Small intestine (tissue), 7 donors: ENCODE results near the gene LMTK3. TPM values are rescaled to one million over a fixed set of nuclear protein-coding genes. Genes with fewer than 3 reads are reported as not detected.
"Not testable (repeated sequence)": the region's sequence is repeated elsewhere in the genome, so short reads cannot be mapped to it uniquely, and the experiment has no call there.

Experiments used
- DNase-seq, 2 donors: peaks; one replicate each; pipeline versions ENCODE4 v3.0.0 to v3.0.0-alpha.2; 2013
- FAIRE-seq: peaks from 2 replicates; lab custom pipeline; 2012; peaks lifted over from hg19 to GRCh38; lab: Jason Lieb, UNC
- H3K27ac ChIP-seq, 3 donors: one replicate each; pipeline ENCODE4 v1.5.1; 2013; ENCODE audit warnings: low read length in 2 of 3, mild to moderate bottlenecking in 2 of 3, control low read depth in 1 of 3, inconsistent platforms in 1 of 3, low read depth in 1 of 3, moderate library complexity in 1 of 3
- H3K27me3 ChIP-seq, 3 donors: one replicate each; pipeline ENCODE4 v1.6.1; 2013; ENCODE audit warnings: low read length in 3 of 3, inconsistent platforms in 1 of 3; ENCODE audit not compliant: control insufficient read depth in 3 of 3, insufficient read depth in 3 of 3
- H3K36me3 ChIP-seq, 3 donors: one replicate each; pipeline ENCODE4 v1.6.1; 2013; ENCODE audit warnings: low read length in 3 of 3, inconsistent platforms in 1 of 3, low read depth in 1 of 3, mild to moderate bottlenecking in 1 of 3, moderate library complexity in 1 of 3; ENCODE audit not compliant: control insufficient read depth in 3 of 3, insufficient read depth in 2 of 3
- H3K4me1 ChIP-seq, 3 donors: one replicate each; pipeline ENCODE4 v1.6.1; 2013; ENCODE audit warnings: low read length in 2 of 3, inconsistent platforms in 1 of 3, low read depth in 1 of 3, mild to moderate bottlenecking in 1 of 3, moderate library complexity in 1 of 3; ENCODE audit not compliant: control insufficient read depth in 3 of 3, insufficient read depth in 2 of 3
- H3K4me3 ChIP-seq, 3 donors: one replicate each; pipeline ENCODE4 v1.5.1; 2013; ENCODE audit warnings: low read length in 3 of 3, control low read depth in 1 of 3, inconsistent platforms in 1 of 3, low read depth in 1 of 3, mild to moderate bottlenecking in 1 of 3, moderate library complexity in 1 of 3
- H3K9me3 ChIP-seq, 2 donors: one replicate each; pipeline ENCODE4 v1.6.1; 2013; ENCODE audit warnings: low read depth in 1 of 2, low read length in 1 of 2; ENCODE audit not compliant: control insufficient read depth in 2 of 2, insufficient read depth in 1 of 2
- WGBS, 3 donors: extraction: QIAGEN DNeasy Blood & Tissue Kit; methylation state at CpG; one replicate each; pipeline ENCODE4 v1.1.7; 2013; 5-methylcytosine and 5-hydroxymethylcytosine counted together
- polyA plus RNA-seq, 4 donors: library from polyadenylated mRNA; stranded (reverse) in 3 of 4; unstranded in 1 of 4; fragments of 200-250 nt in 3 of 4; fragments of 120-200 nt in 1 of 4; gene quantifications; one replicate each; pipeline versions ENCODE4 v1.2.1 to v1.2.3, GENCODE V29; 2013
- donor health status: healthy with polysubstance abuse.
- donor health status: control.
- donor health status: control.
- donor health status: Bipolar disorder and iron deficiency.
- donor health status: healthy.

LMTK3 gene
- polyA plus RNA-seq, 4 donors, result 3.6 to 7.6 (median 7.1) TPM

DNA sequence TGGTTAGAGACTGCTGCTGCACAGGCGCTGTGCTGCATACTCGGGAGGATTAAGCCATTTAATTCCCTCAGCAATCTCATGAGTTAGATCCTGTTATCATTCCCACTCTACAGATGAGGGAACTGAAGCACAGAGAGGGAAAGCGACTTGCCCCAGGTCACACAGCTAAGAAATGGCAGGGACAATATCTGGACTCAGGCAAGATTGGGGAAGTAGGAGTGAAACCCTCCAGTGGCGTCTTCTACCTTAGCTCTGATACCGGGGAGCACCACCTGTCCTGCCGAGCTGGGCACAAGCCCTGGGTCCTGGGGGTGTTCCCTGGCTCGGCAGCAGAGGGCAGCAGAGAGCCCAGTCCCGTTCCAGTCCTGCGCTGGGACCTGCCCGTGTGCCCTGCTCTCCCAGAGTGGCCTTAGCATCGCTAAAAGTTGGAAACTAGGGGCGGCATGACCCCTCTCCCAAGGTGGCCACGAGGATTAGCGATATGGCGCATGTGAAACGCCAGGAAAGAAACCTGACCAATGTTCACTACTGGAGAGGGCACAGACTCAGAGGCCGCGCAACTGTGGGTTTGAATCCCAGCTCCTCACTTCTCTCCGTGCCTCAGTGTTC lies 21.9 kb downstream of the LMTK3 start:
- H3K4me3 ChIP-seq, result no peak overlapping the region
- H3K27ac ChIP-seq, result no peak overlapping the region
- DNase-seq, result peak; percentile 79 to 82
- no peak for FAIRE-seq
- H3K36me3 ChIP-seq, result peaks cover 0 to 5% (median 0%) of the 10 kb centered on the region in 3 donors
- H3K9me3 ChIP-seq, result no peaks in the 10 kb centered on the region
- peaks cover 0 to 18% (median 0%) of the 10 kb centered on the region in 3 donors for H3K27me3 ChIP-seq
- WGBS, 3 donors, result 19 to 23% (median 22%) methylated on average over 19 of the region's 19 CpGs
- H3K4me1 ChIP-seq, result peaks cover 0 to 43% (median 11%) of the 10 kb centered on the region in 3 donors

DNA sequence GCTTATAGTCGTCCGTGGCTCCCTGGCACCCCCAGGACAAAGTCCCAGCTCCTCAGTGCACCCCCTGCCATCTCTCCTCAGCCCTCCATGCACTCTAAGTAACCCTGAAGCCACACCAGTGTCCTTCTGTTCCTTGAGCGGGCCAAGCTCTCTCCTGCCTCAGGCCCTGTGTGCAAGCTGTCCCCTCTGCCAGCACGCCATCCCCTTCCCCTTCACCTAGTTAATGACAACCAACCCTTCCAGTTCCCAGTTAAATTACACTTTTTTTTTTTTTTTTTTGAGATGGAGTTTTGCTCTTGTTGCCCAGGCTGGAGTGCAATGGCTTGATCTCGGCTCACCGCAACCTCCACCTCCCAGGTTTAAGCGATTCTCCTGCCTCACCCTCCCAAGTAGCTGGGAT lies 23.2 kb downstream of the LMTK3 start:
- not testable (repeated sequence) for H3K36me3 ChIP-seq, H3K9me3 ChIP-seq, DNase-seq, FAIRE-seq, H3K4me3 ChIP-seq
- H3K27ac ChIP-seq, result peak overlapping the region in 2 of 3 donors; percentile 80
- peaks cover 0 to 18% (median 0%) of the 10 kb centered on the region in 3 donors for H3K27me3 ChIP-seq
- peaks cover 0 to 43% (median 11%) of the 10 kb centered on the region in 3 donors for H3K4me1 ChIP-seq
- 59 to 78% (median 72%) methylated on average over 7 of the region's 7 CpGs for WGBS, 3 donors

DNA sequence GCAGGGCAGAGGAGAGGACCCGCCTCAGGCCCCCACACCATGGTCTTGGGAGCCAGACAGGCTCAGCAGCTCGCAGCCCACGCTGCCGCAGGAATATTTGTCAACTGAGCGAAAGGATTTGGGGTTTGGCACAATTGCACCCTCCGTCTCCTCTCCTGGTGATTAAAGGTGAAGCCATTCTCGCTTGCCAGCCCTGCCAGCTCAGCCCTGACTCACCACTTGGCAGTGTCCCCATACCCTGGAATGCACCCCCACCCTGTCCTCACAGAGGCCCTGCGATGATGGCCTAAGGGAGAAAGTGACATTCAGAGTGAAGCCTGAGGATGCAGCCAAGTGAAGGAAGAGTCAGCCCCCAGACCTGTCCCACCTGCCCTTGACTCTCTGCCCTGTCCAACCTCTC lies 23.7 kb downstream of the LMTK3 start:
- FAIRE-seq, result no peak
- Histone ChIP-seq H3K4me3 (no peak overlapping the region), H3K27me3 (peaks cover 0 to 17% (median 0%) of the 10 kb centered on the region in 3 donors), H3K27ac (peak overlapping the region; percentile 17 to 80 (median 80)), H3K9me3 (no peaks in the 10 kb centered on the region), H3K4me1 (peaks cover 0 to 43% (median 11%) of the 10 kb centered on the region in 3 donors), H3K36me3 (peaks cover 0 to 5% (median 0%) of the 10 kb centered on the region in 3 donors)
- DNase-seq, result peak; percentile 63 to 93
- 10 to 55% (median 48%) methylated on average over 8 of the region's 8 CpGs for WGBS, 3 donors

DNA sequence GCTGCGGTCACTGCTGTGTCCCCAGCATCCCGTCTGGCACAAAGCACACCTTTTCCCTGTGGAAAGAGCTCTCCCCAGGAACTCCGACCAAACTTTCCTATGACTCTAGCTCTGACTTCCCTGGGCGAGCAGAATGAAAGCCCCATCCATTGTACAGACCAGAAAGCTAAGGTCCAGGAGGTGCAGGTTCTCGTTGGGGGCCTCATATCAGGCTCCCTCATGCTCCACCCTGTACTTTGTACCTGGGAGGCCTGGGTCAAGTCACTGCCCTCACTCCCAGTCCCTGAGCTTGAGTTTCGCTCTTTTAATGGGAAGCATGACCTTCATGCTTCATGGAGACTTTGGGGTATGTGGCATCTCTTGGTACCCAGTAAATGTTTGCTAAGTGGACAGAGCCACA lies 24.1 kb downstream of the LMTK3 start:
- peaks cover 0 to 16% (median 0%) of the 10 kb centered on the region in 3 donors for H3K27me3 ChIP-seq
- H3K36me3 ChIP-seq, result peaks cover 0 to 5% (median 0%) of the 10 kb centered on the region in 3 donors
- H3K4me3 ChIP-seq, result no peak overlapping the region
- DNase-seq, result peak; percentile 77
- WGBS, 3 donors, result 38 to 76% (median 42%) methylated on average over 6 of the region's 6 CpGs
- H3K27ac ChIP-seq, result peak overlapping the region; percentile 17 to 80 (median 80)
- H3K9me3 ChIP-seq, result no peaks in the 10 kb centered on the region
- peaks cover 0 to 41% (median 11%) of the 10 kb centered on the region in 3 donors for H3K4me1 ChIP-seq
- no peak for FAIRE-seq

GRCh38 chr19:48486706-48487105 lies 24.9 kb downstream of the LMTK3 start:
- WGBS, 3 donors, result 64 to 83% (median 73%) methylated on average over 10 of the region's 10 CpGs
- not testable (repeated sequence) for H3K4me3 ChIP-seq, H3K9me3 ChIP-seq, DNase-seq, H3K27ac ChIP-seq, H3K36me3 ChIP-seq, FAIRE-seq
- Histone ChIP-seq H3K4me1 (peaks cover 0 to 35% (median 11%) of the 10 kb centered on the region in 3 donors), H3K27me3 (peaks cover 0 to 12% (median 0%) of the 10 kb centered on the region in 3 donors)

GRCh38 chr19:48484931-48485612 lies 26.6 kb downstream of the LMTK3 start:
- Histone ChIP-seq H3K27ac (no peak overlapping the region), H3K27me3 (no peaks in the 10 kb centered on the region), H3K9me3 (no peaks in the 10 kb centered on the region), H3K4me3 (no peak overlapping the region), H3K4me1 (peaks cover 0 to 26% (median 6%) of the 10 kb centered on the region in 3 donors), H3K36me3 (peaks cover 0 to 15% (median 0%) of the 10 kb centered on the region in 3 donors)
- WGBS, 3 donors, result 84 to 91% (median 90%) methylated on average over 33 to 37 of the region's 37 CpGs
- DNase-seq (no peak), FAIRE-seq (no peak)

DNA sequence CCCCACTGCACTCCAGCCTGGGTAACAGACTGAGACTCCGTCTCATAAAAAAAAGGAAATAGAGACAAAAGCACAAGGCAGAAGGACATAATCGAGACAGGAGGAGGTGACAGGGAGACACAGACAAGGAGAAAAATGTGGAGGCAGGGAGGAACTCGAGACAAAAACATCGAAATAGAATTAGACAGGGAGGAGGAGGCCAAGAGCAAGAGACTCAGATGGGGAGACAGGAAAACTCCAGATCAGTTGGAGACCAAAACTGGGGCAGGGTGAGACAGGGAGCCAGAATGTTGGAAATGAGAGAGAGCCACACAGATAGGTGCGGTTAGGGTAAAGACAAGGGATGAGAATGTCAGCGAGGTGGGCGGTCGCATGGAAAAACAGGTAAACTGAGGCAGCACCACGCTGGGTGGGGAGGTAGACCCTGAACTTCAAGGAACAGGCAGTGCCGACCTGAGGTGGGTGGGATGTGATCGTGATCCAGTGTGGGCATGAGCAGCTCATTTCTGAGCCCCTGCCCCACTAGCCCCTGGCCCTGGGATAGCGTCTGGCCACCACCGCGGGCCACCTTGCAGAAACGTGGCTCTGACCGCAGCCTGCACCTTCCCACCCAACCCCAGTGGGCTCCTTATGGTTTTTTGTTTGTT lies 27.3 kb downstream of the LMTK3 start:
- Histone ChIP-seq H3K27me3 (no peaks in the 10 kb centered on the region), H3K27ac (no peak overlapping the region), H3K4me1 (peaks cover 0 to 19% (median 6%) of the 10 kb centered on the region in 3 donors), H3K4me3 (no peak overlapping the region), H3K9me3 (no peaks in the 10 kb centered on the region), H3K36me3 (peaks cover 0 to 22% (median 0%) of the 10 kb centered on the region in 3 donors)
- no peak for DNase-seq
- 80 to 81% (median 81%) methylated on average over 16 of the region's 16 CpGs for WGBS, 3 donors
- no peak for FAIRE-seq

DNA sequence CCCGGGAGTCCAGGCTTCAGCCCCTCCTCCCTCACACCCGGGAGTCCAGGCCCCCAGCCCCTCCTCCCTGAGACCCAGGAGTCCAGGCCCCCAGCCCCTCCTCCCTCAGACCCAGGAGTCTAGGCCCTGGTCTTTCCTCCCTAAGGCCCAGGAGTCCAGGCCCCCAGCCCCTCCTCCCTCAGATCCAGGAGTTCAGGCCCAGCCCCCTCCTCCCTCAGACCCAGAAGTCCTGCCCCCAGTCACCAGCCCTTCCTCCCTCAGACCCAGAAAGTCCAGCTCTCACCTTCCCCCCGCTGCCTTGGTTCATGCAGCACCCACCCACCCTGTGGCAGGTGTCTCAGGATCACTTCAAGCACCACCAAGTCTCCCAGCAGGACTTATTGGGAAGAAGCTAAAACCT lies 28.3 kb downstream of the LMTK3 start:
- FAIRE-seq (no peak), DNase-seq (no peak)
- Histone ChIP-seq H3K27me3 (no peaks in the 10 kb centered on the region), H3K4me3 (no peak overlapping the region), H3K27ac (no peak overlapping the region), H3K4me1 (peaks cover 0 to 16% (median 4%) of the 10 kb centered on the region in 3 donors), H3K9me3 (no peaks in the 10 kb centered on the region), H3K36me3 (peaks cover 0 to 33% (median 4%) of the 10 kb centered on the region in 3 donors)
- WGBS, 3 donors, result 36 to 43% (median 41%) methylated on average over 3 of the region's 3 CpGs
